ENCODE measurements around the gene RANBP2. TPM values are rescaled to one million over a fixed set of nuclear protein-coding genes. Genes with fewer than 3 reads are reported as not detected.

The RANBP2 gene
- 10 to 100 TPM; 53.1 to 59.9 TPM for total RNA-seq

GRCh38 chr2:108719149-108720044, at the start of gene RANBP2:
RANBP2 (plus strand) TSS chr2:108719482; CDS start chr2:108719607, 125 bp downstream.

GRCh38 chr2:108786354-108787215, 67.3 kb downstream of the RANBP2 start, which contains the start of gene CCDC138:
CCDC138 (plus strand) TSS chr2:108786771; CDS start chr2:108786823, 52 bp downstream.

Other genes starting within 250 kb of the RANBP2 start
- 10 to 100 TPM; 44.9 to 55.1 TPM for gene LIMS1, start 185.0 kb upstream of the RANBP2 start, total RNA-seq
- 1 to 10 TPM; 7.6 to 8.7 TPM for gene CCDC138, start 67.3 kb downstream of the RANBP2 start, total RNA-seq

All from activated naive CD4-positive, alpha-beta T cell treated with anti-CD3 and anti-CD28 coated beads, Interleukin-2, amount 10 ng/mL, durations not matched to agents 5 hours and 36 hours (primary cell).